Left kidney (tissue), 2 donors: ENCODE data around the gene HS3ST6. TPM values are rescaled to one million over a fixed set of nuclear protein-coding genes. Genes with fewer than 3 reads are reported as not detected.
"Not testable (repeated sequence)": the region's sequence is repeated elsewhere in the genome, so short reads cannot be mapped to it uniquely, and the experiment has no call there.

Source experiments
- DNase-seq: peaks from one replicate; pipeline ENCODE4 v3.0.0-alpha.2; 2013
- polyA plus RNA-seq: library from polyadenylated mRNA; unstranded; fragments of 120-200 nt; gene quantifications from one replicate; pipeline ENCODE4 v1.2.1, GENCODE V29; 2013; ENCODE audit not compliant: insufficient read length

The HS3ST6 gene
- polyA plus RNA-seq, 1 donor: 0.15 TPM

- DNase-seq: no peak
These were observed 10.9 kb upstream of the HS3ST6 start for GRCh38 chr16:1929105-1929504.

GRCh38 chr16:1926271-1926670, 8.1 kb upstream of the HS3ST6 start:
- DNase-seq: no peak

- DNase-seq: no peak
These were observed 5.9 kb upstream of the HS3ST6 start for GRCh38 chr16:1924095-1924494.

GRCh38 chr16:1923299-1924034, 5.3 kb upstream of the HS3ST6 start:
- DNase-seq: no peak

GRCh38 chr16:1922357-1922756, 4.1 kb upstream of the HS3ST6 start:
- DNase-seq: no peak

GRCh38 chr16:1920727-1921171, 2.5 kb upstream of the HS3ST6 start:
- no peak for DNase-seq

- not testable (repeated sequence) for DNase-seq
These were observed 1.9 kb upstream of the HS3ST6 start for GRCh38 chr16:1920122-1920521.

- no peak for DNase-seq
These were observed 1.2 kb upstream of the HS3ST6 start for GRCh38 chr16:1919327-1919998.

- no peak for DNase-seq
These were observed 407 bp downstream of the HS3ST6 start for GRCh38 chr16:1917665-1918350.

GRCh38 chr16:1917056-1917664, 1.1 kb downstream of the HS3ST6 start:
- DNase-seq: no peak

- DNase-seq: no peak
These were observed 1.6 kb downstream of the HS3ST6 start for GRCh38 chr16:1916640-1916990.

GRCh38 chr16:1915732-1916639, 2.2 kb downstream of the HS3ST6 start:
- no peak for DNase-seq

- no peak for DNase-seq
These were observed 3.2 kb downstream of the HS3ST6 start for GRCh38 chr16:1914988-1915387.

- DNase-seq: no peak
These were observed 4.1 kb downstream of the HS3ST6 start for GRCh38 chr16:1914084-1914608.

- DNase-seq: no peak
These were observed 4.7 kb downstream of the HS3ST6 start for GRCh38 chr16:1913327-1914083.

GRCh38 chr16:1912215-1912543, 6.0 kb downstream of the HS3ST6 start:
- no peak for DNase-seq

GRCh38 chr16:1911467-1912214, 6.6 kb downstream of the HS3ST6 start:
- DNase-seq: no peak

GRCh38 chr16:1909561-1910231, 8.5 kb downstream of the HS3ST6 start:
- no peak for DNase-seq

- DNase-seq: no peak
These were observed 9.2 kb downstream of the HS3ST6 start for GRCh38 chr16:1908983-1909382.
